ENCODE measurements around the gene ZNF331. TPM values are rescaled to one million over a fixed set of nuclear protein-coding genes. Genes with fewer than 3 reads are reported as not detected.

The ZNF331 gene
- total RNA-seq, 4 donors from 2014 or later = 28.4 to 65.4 (median 30.8) TPM

- TF ChIP-seq CTCF (IDR thresholded peaks at IDR 0.05; ENCODE audit: low read depth) = no peak
Measured at GRCh38 chr19:53608381-53608780, 70.4 kb downstream of the ZNF331 start.

- no peak for TF ChIP-seq CTCF (IDR thresholded peaks at IDR 0.05; ENCODE audit: low read depth)
Measured at GRCh38 chr19:53612762-53613526, 75.0 kb downstream of the ZNF331 start.

GRCh38 chr19:53621885-53622740 lies 84.2 kb downstream of the ZNF331 start:
- TF ChIP-seq CTCF (IDR thresholded peaks at IDR 0.05; ENCODE audit: low read depth) = no peak

GRCh38 chr19:53624771-53625545 lies 87.0 kb downstream of the ZNF331 start:
- no peak for TF ChIP-seq CTCF (IDR thresholded peaks at IDR 0.05; ENCODE audit: low read depth)

- no peak for TF ChIP-seq CTCF (IDR thresholded peaks at IDR 0.05; ENCODE audit: low read depth)
Measured at GRCh38 chr19:53626486-53626885, 88.5 kb downstream of the ZNF331 start.

- TF ChIP-seq CTCF (IDR thresholded peaks at IDR 0.05; ENCODE audit: low read depth) = no peak
Measured at GRCh38 chr19:53626976-53627375, 89.0 kb downstream of the ZNF331 start.

Other genes starting within 250 kb of the ZNF331 start
- gene ZNF845, start 204.4 kb upstream of the ZNF331 start, total RNA-seq = 1 to 10 TPM; 7.5 to 9.8 (median 8.4) TPM
- 1 to 10 TPM; 5.8 to 9.6 (median 8.2) TPM for gene ZNF525, start 172.4 kb upstream of the ZNF331 start, total RNA-seq
- 10 to 100 TPM in 3 of 4 donors, 1 to 10 TPM in 1; 9.5 to 21.9 (median 12.3) TPM for gene ZNF765, start 143.0 kb upstream of the ZNF331 start, total RNA-seq
- 10 to 100 TPM; 13.8 to 16.1 (median 15.2) TPM for gene ZNF761, start 106.2 kb upstream of the ZNF331 start, total RNA-seq
- 1 to 10 TPM; 3.0 to 4.1 (median 3.5) TPM for gene ZNF813, start 70.4 kb upstream of the ZNF331 start, total RNA-seq
- not detected for gene DPRX, start 93.9 kb downstream of the ZNF331 start, total RNA-seq